HUES48 (cell line): Measurements from ENCODE around the gene PCGF3.
"Not testable (repeated sequence)": the region's sequence is repeated elsewhere in the genome, so short reads cannot be mapped to it uniquely, and the experiment has no call there.

ENCODE experiments used
- H3K27ac ChIP-seq: one replicate; pipeline ENCODE4 v1.7.0; 2013; ENCODE audit warnings: low read depth, low read length, inconsistent platforms
- H3K27me3 ChIP-seq: 2 replicates; pipeline ENCODE4 v1.6.1; 2013; ENCODE audit warnings: mild to moderate bottlenecking, low read length; ENCODE audit not compliant: control insufficient read depth, insufficient read depth
- H3K36me3 ChIP-seq: 2 replicates; pipeline ENCODE4 v1.6.1; 2013; ENCODE audit warnings: low read length; ENCODE audit not compliant: control insufficient read depth, insufficient read depth
- H3K4me1 ChIP-seq: 2 replicates; pipeline ENCODE4 v1.6.1; 2013; ENCODE audit warnings: mild to moderate bottlenecking, low read length; ENCODE audit not compliant: control insufficient read depth, insufficient read depth
- H3K4me3 ChIP-seq: 2 replicates; pipeline ENCODE4 v1.5.1; 2013; ENCODE audit warnings: mild to moderate bottlenecking, low read depth, low read length
- H3K9ac ChIP-seq: 2 replicates; pipeline ENCODE4 v1.6.1; 2013; ENCODE audit warnings: mild to moderate bottlenecking, low read depth, low read length, moderate library complexity
- H3K9me3 ChIP-seq: 2 replicates; pipeline ENCODE4 v1.6.1; 2013; ENCODE audit warnings: low read length; ENCODE audit not compliant: control insufficient read depth, insufficient read depth

PCGF3 gene

DNA sequence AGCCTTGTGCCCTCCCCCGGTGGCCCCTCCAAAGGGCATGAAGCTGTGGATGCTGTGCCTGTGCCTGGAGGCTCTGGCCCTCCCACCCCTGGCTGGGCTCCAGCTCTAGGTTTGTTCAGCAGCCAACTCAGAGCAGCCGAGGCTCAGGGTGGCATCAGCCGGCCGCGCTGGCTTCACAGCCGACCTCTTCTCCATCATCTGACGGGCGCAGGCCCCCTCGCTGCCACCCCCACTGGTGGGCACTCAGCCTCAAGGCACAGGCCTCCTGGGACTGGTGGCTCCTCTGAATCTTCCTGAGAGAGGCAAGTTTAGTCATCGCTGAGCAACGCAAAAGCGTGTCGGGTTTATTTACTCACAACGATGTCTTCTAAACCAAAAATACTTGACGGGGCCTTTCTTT is 46.0 kb downstream of the PCGF3 start:
- Histone ChIP-seq H3K36me3 (peaks cover 54% of the 10 kb centered on the region), H3K27me3 (no peaks in the 10 kb centered on the region), H3K9me3 (no peaks in the 10 kb centered on the region), H3K4me3 (no peak overlapping the region), H3K9ac (no peak overlapping the region), H3K4me1 (no peaks in the 10 kb centered on the region), H3K27ac (no peak overlapping the region)

DNA sequence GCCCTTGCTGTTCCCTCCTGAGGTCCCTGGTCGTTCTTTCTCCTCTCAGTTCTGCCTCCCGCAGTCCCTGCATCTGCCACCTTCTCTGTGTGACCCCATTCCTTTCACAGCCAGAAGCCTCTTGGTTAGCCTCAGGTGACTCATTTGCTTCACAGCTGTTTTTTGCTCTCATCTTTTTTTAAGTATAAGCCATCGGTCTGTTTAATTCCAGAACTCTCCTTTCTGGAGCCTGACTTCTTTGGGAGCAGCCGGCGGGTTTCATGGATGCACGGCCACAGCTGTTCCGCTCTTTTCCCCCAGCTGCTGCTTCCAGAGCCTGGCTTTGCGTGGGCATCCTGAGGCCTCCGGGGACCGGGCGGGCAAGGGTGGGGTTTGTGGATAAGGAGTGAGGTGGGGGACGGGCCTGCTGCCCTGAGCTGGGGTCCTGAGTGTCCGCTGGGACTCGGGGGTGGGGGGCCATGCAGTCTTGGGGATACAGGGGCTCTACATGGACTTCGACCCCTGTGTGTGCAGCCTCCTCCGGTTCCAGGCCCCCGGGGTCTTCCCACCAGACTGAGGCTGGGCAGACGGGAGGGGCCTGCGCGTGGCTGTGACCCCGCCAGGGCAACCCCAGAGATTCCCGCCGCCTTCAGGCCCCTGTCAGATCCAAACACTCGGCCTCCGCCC is 46.7 kb downstream of the PCGF3 start:
- no peaks in the 10 kb centered on the region for H3K4me1 ChIP-seq
- no peaks in the 10 kb centered on the region for H3K27me3 ChIP-seq
- H3K9me3 ChIP-seq, result no peaks in the 10 kb centered on the region
- H3K4me3 ChIP-seq, result no peak overlapping the region
- peaks cover 56% of the 10 kb centered on the region for H3K36me3 ChIP-seq
- no peak overlapping the region for H3K27ac ChIP-seq
- H3K9ac ChIP-seq, result no peak overlapping the region

DNA sequence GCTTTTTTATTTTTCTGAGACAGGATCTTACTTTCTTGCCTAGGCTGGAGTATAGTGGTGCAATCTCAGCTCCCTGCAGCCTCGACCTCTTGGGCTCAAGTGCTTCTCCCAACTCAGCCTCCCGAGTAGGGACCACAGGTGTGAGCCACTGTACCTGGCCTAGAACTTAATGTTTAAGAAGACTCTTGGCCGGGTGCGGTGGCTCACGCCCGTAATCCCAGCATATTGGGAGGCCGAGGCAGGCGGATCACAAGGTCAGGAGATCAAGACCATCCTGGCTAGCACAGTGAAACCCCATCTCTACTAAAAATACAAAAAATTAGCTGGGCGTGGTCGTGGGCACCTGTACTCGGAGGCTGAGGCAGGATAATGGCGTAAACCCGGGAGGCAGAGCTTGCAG is 47.6 kb downstream of the PCGF3 start:
- not testable (repeated sequence) for H3K9ac ChIP-seq, H3K27ac ChIP-seq, H3K27me3 ChIP-seq, H3K4me3 ChIP-seq, H3K9me3 ChIP-seq, H3K4me1 ChIP-seq
- peaks cover 52% of the 10 kb centered on the region for H3K36me3 ChIP-seq

DNA sequence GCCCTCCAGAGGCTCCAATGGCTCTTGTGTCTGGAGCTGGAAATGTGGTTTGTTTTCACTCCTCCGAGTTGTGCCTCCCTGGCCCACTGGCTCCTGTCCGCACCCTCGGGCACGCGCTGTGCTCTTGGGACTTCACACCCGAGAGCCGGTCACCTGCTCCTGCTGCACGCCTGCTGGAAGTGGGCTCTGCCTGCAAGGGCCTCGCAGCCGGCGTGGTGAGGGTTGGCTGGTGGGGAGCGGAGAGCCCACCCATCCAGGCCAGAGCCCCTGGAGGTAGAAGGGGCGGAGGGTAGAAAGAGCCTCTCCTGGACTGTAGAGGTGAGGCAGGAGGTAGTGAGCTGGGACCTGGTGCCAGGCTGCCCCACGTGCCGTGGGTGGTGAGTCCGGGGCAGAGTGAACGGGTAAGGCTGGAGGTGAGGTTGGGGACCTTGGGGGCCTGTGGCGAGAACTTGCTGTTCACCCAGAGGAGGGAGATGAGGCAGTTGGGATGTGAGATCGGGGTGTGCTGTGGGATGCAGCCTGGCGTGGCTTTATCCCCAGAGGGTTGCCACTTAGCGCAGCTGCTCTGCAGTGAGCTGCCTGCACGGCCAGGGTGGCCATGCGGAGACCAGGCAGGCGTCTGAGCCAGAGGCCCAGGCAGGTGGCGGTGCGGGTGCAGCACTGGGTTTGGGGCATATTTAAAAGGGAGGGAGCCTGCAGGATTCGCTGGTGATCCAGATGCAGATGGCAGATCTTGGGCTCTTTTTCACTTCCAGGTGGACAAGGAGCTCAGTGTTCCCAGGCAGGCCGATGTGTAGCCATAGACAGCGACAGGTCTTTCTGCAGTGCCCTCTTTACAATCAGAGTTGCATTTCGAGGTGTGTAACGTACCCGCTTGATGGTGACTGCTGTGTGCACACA is 48.8 kb downstream of the PCGF3 start:
- no peak overlapping the region for H3K4me3 ChIP-seq
- H3K27me3 ChIP-seq, result no peaks in the 10 kb centered on the region
- H3K36me3 ChIP-seq, result peaks cover 48% of the 10 kb centered on the region
- H3K4me1 ChIP-seq, result no peaks in the 10 kb centered on the region
- no peaks in the 10 kb centered on the region for H3K9me3 ChIP-seq
- no peak overlapping the region for H3K9ac ChIP-seq
- H3K27ac ChIP-seq, result no peak overlapping the region

DNA sequence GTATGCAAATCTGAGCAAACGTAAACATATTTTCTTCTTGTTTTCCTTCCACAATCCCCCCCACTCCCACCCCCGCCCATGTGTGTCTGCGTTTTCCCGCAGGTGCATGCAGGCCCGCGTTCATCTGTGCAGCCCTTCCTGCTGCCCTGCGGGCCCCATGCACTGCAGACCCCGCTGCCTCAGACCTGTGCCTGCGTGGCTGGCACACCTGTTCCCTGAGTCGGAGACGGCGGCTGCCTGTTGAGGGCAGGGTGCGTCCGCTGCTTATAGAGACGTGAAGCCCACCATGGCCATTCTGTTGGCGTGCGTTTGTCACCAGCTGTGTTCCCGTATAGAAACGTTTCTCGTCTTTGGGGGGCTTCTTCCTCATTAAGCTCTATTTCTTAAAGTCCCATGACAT is 51.5 kb downstream of the PCGF3 start:
- no peaks in the 10 kb centered on the region for H3K9me3 ChIP-seq
- no peak overlapping the region for H3K4me3 ChIP-seq
- H3K27ac ChIP-seq, result no peak overlapping the region
- no peak overlapping the region for H3K9ac ChIP-seq
- peaks cover 45% of the 10 kb centered on the region for H3K36me3 ChIP-seq
- no peaks in the 10 kb centered on the region for H3K4me1 ChIP-seq
- no peaks in the 10 kb centered on the region for H3K27me3 ChIP-seq

DNA sequence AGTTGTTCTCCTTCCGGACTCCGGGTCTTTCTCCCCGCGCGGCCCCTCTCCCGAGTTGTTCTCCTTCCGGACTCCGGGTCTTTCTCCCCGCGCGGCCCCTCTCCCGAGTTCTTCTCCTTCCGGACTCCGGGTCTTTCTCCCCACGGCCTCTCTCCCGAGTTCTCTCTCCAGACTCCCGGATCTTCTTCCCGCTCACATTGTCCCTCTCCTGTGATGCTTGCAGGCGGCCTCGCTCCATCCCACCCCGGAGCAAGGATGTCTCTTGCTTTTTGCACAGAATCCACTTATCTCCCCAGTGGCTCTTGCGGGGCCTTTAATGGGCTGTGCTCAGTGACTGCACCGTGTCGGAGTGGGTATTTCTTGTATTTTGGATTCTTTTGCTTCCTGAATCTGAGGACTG is 54.2 kb downstream of the PCGF3 start:
- not testable (repeated sequence) for H3K4me1 ChIP-seq, H3K9ac ChIP-seq, H3K27ac ChIP-seq, H3K4me3 ChIP-seq, H3K9me3 ChIP-seq, H3K27me3 ChIP-seq
- H3K36me3 ChIP-seq, result peaks cover 57% of the 10 kb centered on the region

DNA sequence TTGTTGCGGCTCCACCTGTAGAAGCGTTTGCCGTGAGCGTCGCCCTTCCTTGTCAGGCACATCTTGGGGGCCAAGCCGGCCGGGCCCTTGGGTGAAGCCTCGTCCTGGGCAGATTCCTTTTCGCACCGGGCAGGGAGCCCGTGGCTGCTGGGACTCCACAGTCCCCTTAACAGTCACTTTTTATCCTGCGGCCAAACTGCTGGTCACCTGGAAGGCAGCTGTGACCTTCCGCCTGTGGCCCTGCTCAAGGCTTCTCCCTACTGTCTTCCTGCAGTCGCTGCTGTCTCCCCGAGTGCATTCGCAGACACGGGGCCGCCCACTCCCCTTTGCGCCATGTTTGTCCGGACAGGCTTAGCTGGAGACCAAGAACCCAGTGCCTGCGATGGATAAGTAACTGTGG is 55.0 kb downstream of the PCGF3 start:
- H3K4me3 ChIP-seq, result no peak overlapping the region
- peaks cover 54% of the 10 kb centered on the region for H3K36me3 ChIP-seq
- H3K9ac ChIP-seq, result no peak overlapping the region
- no peaks in the 10 kb centered on the region for H3K27me3 ChIP-seq
- H3K9me3 ChIP-seq, result no peaks in the 10 kb centered on the region
- H3K4me1 ChIP-seq, result no peaks in the 10 kb centered on the region
- no peak overlapping the region for H3K27ac ChIP-seq

DNA sequence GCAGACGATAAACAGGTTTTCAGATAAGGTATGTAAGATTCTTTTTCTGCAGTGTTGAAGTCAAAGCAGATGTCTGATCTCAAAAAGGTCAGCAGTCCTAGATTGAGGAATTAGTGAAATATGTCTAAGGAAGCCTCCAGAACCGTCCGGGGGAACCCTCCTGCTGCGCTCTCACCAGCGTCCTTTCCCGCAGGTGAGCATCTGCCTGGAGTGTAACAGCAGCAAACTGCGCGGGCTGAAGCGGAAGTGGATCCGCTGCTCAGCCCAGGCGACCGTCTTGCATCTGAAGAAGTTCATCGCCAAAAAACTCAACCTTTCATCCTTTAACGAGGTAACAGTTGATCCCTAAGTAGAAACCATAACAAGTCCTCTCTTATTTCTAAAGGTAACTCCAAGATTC is 55.5 kb downstream of the PCGF3 start:
- Histone ChIP-seq H3K4me1 (no peaks in the 10 kb centered on the region), H3K36me3 (peaks cover 58% of the 10 kb centered on the region), H3K9me3 (no peaks in the 10 kb centered on the region), H3K27ac (no peak overlapping the region), H3K27me3 (no peaks in the 10 kb centered on the region), H3K9ac (no peak overlapping the region), H3K4me3 (no peak overlapping the region)

DNA sequence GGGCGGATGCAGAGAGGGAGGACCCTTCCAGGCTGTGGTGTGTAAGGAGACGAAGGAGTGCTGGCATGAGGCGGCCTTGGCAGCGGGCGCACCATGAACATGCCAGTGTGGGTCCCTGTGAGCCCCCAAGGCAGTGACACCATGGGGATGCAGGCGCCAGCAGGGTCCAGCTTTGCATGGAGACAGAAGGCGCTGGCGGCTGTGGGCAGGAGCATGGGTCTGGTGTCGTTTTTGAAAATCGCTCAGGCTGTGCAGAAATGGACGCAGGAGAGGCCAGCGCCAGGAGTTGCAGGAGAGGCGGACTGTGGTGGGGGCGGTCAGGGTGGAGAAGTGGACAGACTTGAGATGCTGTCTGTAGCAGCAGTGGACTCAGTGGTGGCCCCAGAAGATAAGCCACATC is 56.1 kb downstream of the PCGF3 start:
- Histone ChIP-seq H3K36me3 (peaks cover 63% of the 10 kb centered on the region), H3K9me3 (no peaks in the 10 kb centered on the region), H3K4me1 (no peaks in the 10 kb centered on the region), H3K27me3 (no peaks in the 10 kb centered on the region), H3K27ac (no peak overlapping the region), H3K4me3 (no peak overlapping the region), H3K9ac (no peak overlapping the region)

DNA sequence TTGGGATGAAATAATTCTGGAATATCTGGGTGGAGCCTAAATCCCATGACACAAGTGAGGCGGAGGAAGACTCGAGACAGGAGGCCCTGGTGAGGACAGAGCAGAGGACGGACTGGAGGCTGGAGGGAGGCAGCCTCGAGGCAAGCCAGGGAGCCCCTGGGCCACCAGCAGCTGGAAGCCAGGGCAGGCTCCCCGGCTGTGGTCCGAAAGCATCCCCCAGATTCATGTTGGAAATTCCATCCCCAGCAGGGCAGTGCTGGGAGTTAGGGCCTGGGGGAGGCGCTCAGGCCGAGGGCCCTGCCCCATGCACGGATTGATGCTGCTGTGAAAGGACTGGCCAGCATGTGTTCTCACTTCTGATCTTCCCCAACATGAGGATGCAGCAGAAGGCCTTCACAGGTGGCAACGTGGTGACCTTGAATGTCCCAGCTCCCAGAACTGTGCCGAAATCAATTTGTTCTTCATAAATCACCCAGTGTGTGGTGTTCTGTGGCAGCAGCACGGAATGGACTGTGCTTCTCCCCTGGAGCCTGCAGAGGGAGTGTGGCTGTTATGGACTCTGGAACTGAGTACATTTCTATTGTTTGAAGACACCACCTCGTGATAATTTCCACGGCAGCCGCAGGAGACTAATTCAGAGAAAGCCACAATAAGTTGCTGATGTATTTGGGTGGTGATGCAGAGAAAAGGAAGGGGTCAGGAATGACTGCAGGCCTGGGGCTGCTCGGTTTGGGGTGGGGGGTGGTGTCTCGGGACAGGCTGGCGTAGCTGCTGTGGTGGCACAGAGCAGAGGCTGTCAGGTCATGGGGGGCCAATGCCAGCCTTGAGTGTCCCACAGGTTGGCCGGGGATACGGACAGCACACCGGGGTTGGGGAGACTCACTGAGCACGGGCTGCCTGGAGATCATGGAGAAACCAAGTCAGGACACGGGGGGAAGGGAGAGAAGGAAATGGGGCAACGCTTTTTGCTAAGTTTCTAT is 56.9 kb downstream of the PCGF3 start:
- H3K27me3 ChIP-seq, result no peaks in the 10 kb centered on the region
- H3K4me3 ChIP-seq, result no peak overlapping the region
- H3K36me3 ChIP-seq, result peaks cover 64% of the 10 kb centered on the region
- no peaks in the 10 kb centered on the region for H3K9me3 ChIP-seq
- H3K4me1 ChIP-seq, result no peaks in the 10 kb centered on the region
- H3K9ac ChIP-seq, result no peak overlapping the region
- H3K27ac ChIP-seq, result no peak overlapping the region
